Measurements from ENCODE around the gene KLHL6.
A peak's percentile ranks its signal among the peaks of the same experiment; 100 is the strongest.
"Not testable (repeated sequence)": the region's sequence is repeated elsewhere in the genome, so short reads cannot be mapped to it uniquely, and the experiment has no call there.

Gene KLHL6

GRCh38 chr3:183515968-183516851 is 39.3 kb downstream of the KLHL6 start:
- H2AFZ ChIP-seq (ENCODE audit: low read length) = no peak overlapping the region
- no peaks in the 10 kb centered on the region for H3K27me3 ChIP-seq (replicated peaks; ENCODE audit: insufficient read depth, low read length)
- TF ChIP-seq EZH2phosphoT487 (IDR thresholded peaks at IDR 0.05; ENCODE audit: low read length) (no peak), CTCF (IDR thresholded peaks at IDR 0.05; ENCODE audit: low read length) (peak; percentile 76)
- no peaks in the 10 kb centered on the region for H3K36me3 ChIP-seq (replicated peaks; ENCODE audit: insufficient read depth, low read length)
- H3K9me2 ChIP-seq (replicated peaks; ENCODE audit: insufficient read depth, low read length) = no peaks in the 10 kb centered on the region
- peak overlapping the region; percentile 94 for H3K27ac ChIP-seq (ENCODE audit: low read length)
- peaks cover 72% of the 10 kb centered on the region for H3K79me2 ChIP-seq (ENCODE audit: low read length)
- peaks cover 90% of the 10 kb centered on the region for H3K4me1 ChIP-seq (ENCODE audit: low read length)
- H4K20me1 ChIP-seq (ENCODE audit: insufficient read depth, low read length) = no peaks in the 10 kb centered on the region
- H3K4me3 ChIP-seq (ENCODE audit: low read length) = peak overlapping the region; percentile 14; the same call in 1 of the 2 replicates
- peak overlapping the region; percentile 65 for H3K9ac ChIP-seq (ENCODE audit: low read length)
- H3K4me2 ChIP-seq (ENCODE audit: low read depth, low read length) = peak overlapping the region; percentile 64
- no peaks in the 10 kb centered on the region for H3K9me3 ChIP-seq (replicated peaks; ENCODE audit: insufficient read depth, low read length)
- peaks cover 76% of the 10 kb centered on the region for H3F3A ChIP-seq (ENCODE audit: insufficient read depth, low read length)
- peak; percentile 95 for DNase-seq

GRCh38 chr3:183514021-183514420 is 41.5 kb downstream of the KLHL6 start:
- Histone ChIP-seq H3F3A (ENCODE audit: insufficient read depth, low read length) (peaks cover 62% of the 10 kb centered on the region), H3K27ac (ENCODE audit: low read length) (peak overlapping the region; percentile 7; the same call in 1 of the 2 replicates), H3K4me2 (ENCODE audit: low read depth, low read length) (no peak overlapping the region), H3K79me2 (ENCODE audit: low read length) (peaks cover 72% of the 10 kb centered on the region), H3K9me2 (replicated peaks; ENCODE audit: insufficient read depth, low read length) (no peaks in the 10 kb centered on the region), H3K9me3 (replicated peaks; ENCODE audit: insufficient read depth, low read length) (no peaks in the 10 kb centered on the region), H3K4me1 (ENCODE audit: low read length) (peaks cover 85% of the 10 kb centered on the region), H3K9ac (ENCODE audit: low read length) (no peak overlapping the region), H3K36me3 (replicated peaks; ENCODE audit: insufficient read depth, low read length) (no peaks in the 10 kb centered on the region), H2AFZ (ENCODE audit: low read length) (no peak overlapping the region), H3K27me3 (replicated peaks; ENCODE audit: insufficient read depth, low read length) (no peaks in the 10 kb centered on the region), H3K4me3 (ENCODE audit: low read length) (no peak overlapping the region), H4K20me1 (ENCODE audit: insufficient read depth, low read length) (no peaks in the 10 kb centered on the region)
- no peak for DNase-seq
- no peak for TF ChIP-seq EZH2phosphoT487 (IDR thresholded peaks at IDR 0.05; ENCODE audit: low read length)
- TF ChIP-seq CTCF (IDR thresholded peaks at IDR 0.05; ENCODE audit: low read length) = no peak
- no peak for TF ChIP-seq EZH2 (optimal IDR thresholded peaks at IDR 0.05; ENCODE audit: low read depth, low read length)

- Histone ChIP-seq H3K27ac (ENCODE audit: low read length) (peak overlapping the region; percentile 87), H3K4me3 (ENCODE audit: low read length) (no peak overlapping the region)
Observed at GRCh38 chr3:183513046-183513706, 42.3 kb downstream of the KLHL6 start.

DNA sequence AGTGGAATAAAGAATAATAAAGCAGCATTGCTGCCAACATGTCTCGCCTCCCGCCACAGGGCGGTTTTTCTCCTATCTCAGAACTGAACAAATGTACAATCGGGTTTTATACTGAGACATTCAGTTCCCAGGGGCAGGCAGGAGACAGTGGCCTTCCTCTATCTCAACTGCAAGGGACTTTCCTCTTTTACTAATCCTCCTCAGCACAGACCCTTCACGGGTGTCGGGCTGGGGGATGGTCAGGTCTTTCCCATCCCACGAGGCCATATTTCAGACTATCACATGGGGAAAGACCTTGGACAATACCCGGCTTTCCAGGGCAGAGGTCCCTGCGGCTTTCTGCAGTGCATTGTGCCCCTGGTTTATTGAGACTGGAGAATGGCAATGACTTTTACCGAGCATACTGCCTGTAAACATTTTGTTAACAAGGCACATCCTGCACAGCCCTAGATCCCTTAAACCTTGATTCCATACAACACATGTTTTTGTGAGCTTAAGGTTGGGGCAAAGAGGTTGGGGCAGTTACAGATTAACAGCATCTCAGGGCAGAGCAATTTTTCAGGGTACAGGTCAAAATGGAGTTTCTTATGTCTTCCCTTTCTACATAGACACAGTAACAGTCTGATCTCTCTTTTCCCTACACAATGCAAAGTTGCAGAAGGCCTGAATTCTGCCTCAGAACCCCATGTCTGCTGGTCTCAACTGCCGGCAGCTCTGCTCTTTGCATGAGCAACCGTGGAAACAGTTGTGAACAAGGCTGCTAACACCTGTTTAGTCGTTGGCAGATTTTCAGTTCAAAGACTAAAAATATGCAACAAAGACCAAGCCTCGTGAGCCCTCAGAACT is 44.0 kb downstream of the KLHL6 start:
- H4K20me1 ChIP-seq (ENCODE audit: insufficient read depth, low read length); H3K36me3 ChIP-seq (replicated peaks; ENCODE audit: insufficient read depth, low read length); H3K9me3 ChIP-seq (replicated peaks; ENCODE audit: insufficient read depth, low read length); H3K27me3 ChIP-seq (replicated peaks; ENCODE audit: insufficient read depth, low read length); H3K9me2 ChIP-seq (replicated peaks; ENCODE audit: insufficient read depth, low read length): not testable (repeated sequence)
- H3K27ac ChIP-seq (ENCODE audit: low read length) = peak overlapping the region; percentile 87
- peak overlapping the region; percentile 58 for H3K9ac ChIP-seq (ENCODE audit: low read length)
- peaks cover 37% of the 10 kb centered on the region for H3F3A ChIP-seq (ENCODE audit: insufficient read depth, low read length)
- H3K4me3 ChIP-seq (ENCODE audit: low read length) = peak overlapping the region; percentile 14; the same call in 1 of the 2 replicates
- peaks cover 75% of the 10 kb centered on the region for H3K79me2 ChIP-seq (ENCODE audit: low read length)
- peaks cover 76% of the 10 kb centered on the region for H3K4me1 ChIP-seq (ENCODE audit: low read length)
- peak overlapping the region; percentile 55 for H3K4me2 ChIP-seq (ENCODE audit: low read depth, low read length)
- DNase-seq = peak; percentile 92
- H2AFZ ChIP-seq (ENCODE audit: low read length) = peak overlapping the region; percentile 32

More at GRCh38 chr3:183513046-183513706, 42.3 kb downstream of the KLHL6 start:
- Histone ChIP-seq H3F3A (ENCODE audit: insufficient read depth, low read length) (peaks cover 54% of the 10 kb centered on the region), H2AFZ (ENCODE audit: low read length) (no peak overlapping the region), H3K4me2 (ENCODE audit: low read depth, low read length) (peak overlapping the region; percentile 5; the same call in 1 of the 2 replicates), H3K27me3 (replicated peaks; ENCODE audit: insufficient read depth, low read length) (no peaks in the 10 kb centered on the region), H4K20me1 (ENCODE audit: insufficient read depth, low read length) (no peaks in the 10 kb centered on the region), H3K9me3 (replicated peaks; ENCODE audit: insufficient read depth, low read length) (no peaks in the 10 kb centered on the region), H3K4me1 (ENCODE audit: low read length) (peaks cover 79% of the 10 kb centered on the region), H3K79me2 (ENCODE audit: low read length) (peaks cover 77% of the 10 kb centered on the region), H3K9me2 (replicated peaks; ENCODE audit: insufficient read depth, low read length) (no peaks in the 10 kb centered on the region), H3K36me3 (replicated peaks; ENCODE audit: insufficient read depth, low read length) (peaks cover 1% of the 10 kb centered on the region; the same call in 1 of the 2 replicates), H3K9ac (ENCODE audit: low read length) (no peak overlapping the region)
- no peak for DNase-seq
- no peak for TF ChIP-seq CTCF (IDR thresholded peaks at IDR 0.05; ENCODE audit: low read length)
- TF ChIP-seq EZH2 (optimal IDR thresholded peaks at IDR 0.05; ENCODE audit: low read depth, low read length) = no peak
- TF ChIP-seq EZH2phosphoT487 (IDR thresholded peaks at IDR 0.05; ENCODE audit: low read length) = no peak
